K562 (cell line): ENCODE measurements around the gene GLRX. TPM values are rescaled to one million over a fixed set of nuclear protein-coding genes. Genes with fewer than 3 reads are reported as not detected.

Experiments used
- ATAC-seq: fragments of 200-7000 bp; cut with Tn5 transposase; 3 replicates; pipeline ENCODE4 v1.9.1; 2020; ENCODE audit warnings: moderate library complexity
- BruUV-seq: library from RNA; stranded (reverse); fragments of 400-500 nt; replicated peaks from 2 replicates; lab custom pipeline; 2021; lab: Mats Ljungman, UMichigan
- CTCF ChIA-PET: fragments of 300-600 bp; formaldehyde crosslinking; extraction: SDS; loops from one replicate; lab custom pipeline; 2021; ENCODE audit warnings: low intra/inter-chr PET ratio; lab: Yijun Ruan, JAX
- POLR2A ChIA-PET: fragments of 300-600, 350-650 bp; sonication (Branson Sonifier 250); formaldehyde crosslinking; extraction: SDS; loops from one replicate; lab custom pipeline; 2021; ENCODE audit warnings: antibody characterized with exemption, inconsistent platforms; lab: Yijun Ruan, JAX
- DNase-seq, 4 experiments: peaks; one replicate each; pipeline versions ENCODE4 v3.0.0 to v3.0.0-alpha.2; 2011 to 2018; ENCODE audit warnings: low spot score in 3 of 4, mixed read lengths in 3 of 4; ENCODE audit errors: extremely low read depth in 1 of 4
- FAIRE-seq: peaks from 2 replicates; lab custom pipeline; 2011; peaks lifted over from hg19 to GRCh38; lab: Jason Lieb, UNC
- H2AFZ ChIP-seq: 2 replicates; pipeline ENCODE4 v1.6.0; 2011; ENCODE audit warnings: low read depth, low read length, control low read depth, inconsistent platforms
- H3K27ac ChIP-seq: fragments of 200-600 bp; 3 replicates; pipeline ENCODE4 v1.8.0; 2011; ENCODE audit warnings: low read depth, mild to moderate bottlenecking, control low read depth, inconsistent platforms, low read length, moderate library complexity, mixed read lengths; ENCODE audit errors: extremely low read depth
- H3K27me3 ChIP-seq, 2 experiments: fragments of 300-600 bp in 1 of 2; 2 replicates in 1 of 2; 3 replicates in 1 of 2; pipeline versions ENCODE4 v1.6.0 to v1.8.0; 2011; ENCODE audit warnings: inconsistent platforms in 2 of 2, low read length in 2 of 2, mild to moderate bottlenecking in 1 of 2, mixed read lengths in 1 of 2, moderate library complexity in 1 of 2; ENCODE audit not compliant: control insufficient read depth in 2 of 2, insufficient read depth in 2 of 2
- H3K36me3 ChIP-seq: fragments of 300-600 bp; 3 replicates; pipeline ENCODE4 v1.8.0; 2011; ENCODE audit warnings: mild to moderate bottlenecking, low read length, inconsistent platforms; ENCODE audit not compliant: control insufficient read depth, insufficient read depth
- H3K4me1 ChIP-seq, 2 experiments: fragments of 200-600 bp in 1 of 2; replicated peaks in 1 of 2; 2 replicates in 1 of 2; 3 replicates in 1 of 2; pipeline versions ENCODE4 v1.5.1 to v1.8.0; 2011; ENCODE audit warnings: inconsistent platforms in 2 of 2, low read length in 2 of 2, mild to moderate bottlenecking in 1 of 2, mixed read lengths in 1 of 2, moderate library complexity in 1 of 2; ENCODE audit not compliant: control insufficient read depth in 2 of 2, insufficient read depth in 2 of 2
- H3K4me2 ChIP-seq: 2 replicates; pipeline ENCODE4 v1.6.1; 2011; ENCODE audit warnings: low read length, control low read depth, inconsistent platforms, mixed read lengths; ENCODE audit not compliant: insufficient read depth
- H3K4me3 ChIP-seq: fragments of 200-600 bp; sonication (generic), shearing (Covaris generic); 2 replicates; pipeline ENCODE4 v1.5.1; 2016; ENCODE audit warnings: control low read depth, inconsistent platforms
- H3K79me2 ChIP-seq: fragments of 200-600 bp; 3 replicates; pipeline ENCODE4 v1.8.0; 2011; ENCODE audit warnings: low read length, inconsistent platforms; ENCODE audit not compliant: control insufficient read depth, insufficient read depth
- H3K9ac ChIP-seq, 2 experiments: 2 replicates each; pipeline versions ENCODE4 v1.6.0 to v1.6.1; 2011; ENCODE audit warnings: low read depth in 2 of 2, low read length in 2 of 2, control low read depth in 1 of 2, inconsistent platforms in 1 of 2, mild to moderate bottlenecking in 1 of 2, mixed read lengths in 1 of 2; ENCODE audit not compliant: insufficient read depth in 1 of 2
- H3K9me1 ChIP-seq: one replicate; pipeline ENCODE4 v1.6.0; 2011; ENCODE audit warnings: inconsistent platforms, mild to moderate bottlenecking, low read length, moderate library complexity; ENCODE audit not compliant: control insufficient read depth, insufficient read depth
- H3K9me3 ChIP-seq: replicated peaks from 2 replicates; pipeline ENCODE4 v1.5.1; 2011; ENCODE audit warnings: low read depth, low read length, inconsistent platforms; ENCODE audit not compliant: control insufficient read depth, insufficient read depth
- H4K20me1 ChIP-seq: replicated peaks from 2 replicates; pipeline ENCODE4 v1.6.1; 2011; ENCODE audit warnings: low read length, inconsistent platforms, mixed read lengths; ENCODE audit not compliant: control insufficient read depth, insufficient read depth
- HNRNPK ChIP-seq: fragments of 200-400 bp; formaldehyde crosslinking; IDR thresholded peaks from one replicate; pipeline ENCODE4 v1.6.1; 2018; ENCODE audit warnings: mild to moderate bottlenecking, low read depth, low read length; ENCODE audit not compliant: poor library complexity, severe bottlenecking
- KDM4B ChIP-seq, 2 experiments: fragments of 450-650 bp in 1 of 2; sonication (generic) in 1 of 2; IDR thresholded peaks; 2 replicates each; pipeline ENCODE4 v1.6.1; 2016 to 2017; ENCODE audit warnings: borderline replicate concordance in 2 of 2, antibody characterized with exemption in 1 of 2, low read depth in 1 of 2, mild to moderate bottlenecking in 1 of 2
- MLLT1 ChIP-seq, 2 experiments: fragments of 450-650 bp; IDR thresholded peaks; 2 replicates each; pipeline ENCODE4 v1.6.1; 2016
- RBM15 ChIP-seq: fragments of 200-400 bp; formaldehyde crosslinking; IDR thresholded peaks from 2 replicates; pipeline ENCODE4 v1.6.1; 2018; ENCODE audit warnings: mild to moderate bottlenecking, low read length, moderate library complexity; ENCODE audit not compliant: insufficient read depth
- SMAD1 ChIP-seq: fragments of 150-350 bp; IDR thresholded peaks from 2 replicates; pipeline ENCODE4 v1.6.1; 2014; ENCODE audit warnings: low read length, low read depth; ENCODE audit not compliant: partially characterized antibody
- SNIP1 ChIP-seq: fragments of 450-650 bp; IDR thresholded peaks from 2 replicates; pipeline ENCODE4 v1.7.1; 2017; ENCODE audit warnings: low read depth, mild to moderate bottlenecking
- YBX1 ChIP-seq: fragments of 450-650 bp; IDR thresholded peaks from 2 replicates; pipeline ENCODE4 v1.7.1; 2016; ENCODE audit warnings: mild to moderate bottlenecking
- ZBTB8A ChIP-seq: fragments of 450-650 bp; IDR thresholded peaks from 2 replicates; pipeline ENCODE4 v1.6.1; 2018; ENCODE audit warnings: mild to moderate bottlenecking, moderate library complexity; ENCODE audit not compliant: partially characterized antibody
- ZNF407 ChIP-seq: fragments of 450-650 bp; IDR thresholded peaks from 2 replicates; pipeline ENCODE4 v1.6.1; 2016; ENCODE audit warnings: low read depth
- ZNF717 ChIP-seq: fragments of 250-450 bp; sonication (Bioruptor Pico); IDR thresholded peaks from 2 replicates; pipeline ENCODE4 v1.5.0; 2021
- WGBS: fragments of 100-300 bp; shearing (Covaris generic); methylation state at CpG from one replicate; pipeline ENCODE4 v1.1.6; 2016; ENCODE audit warnings: low coverage, mixed read lengths; ENCODE audit not compliant: insufficient coverage; ENCODE audit errors: missing lambda C conversion rate; 5-methylcytosine and 5-hydroxymethylcytosine counted together
- in situ Hi-C: fragments of 300-500 bp; cut with MboI; formaldehyde crosslinking; loops from 4 replicates; pipeline ENCODE4 v1.15.0; 2018; ENCODE audit warnings: inconsistent platforms, mixed read lengths
- intact Hi-C: fragments of 100-400 bp; cut with micrococcal nuclease; formaldehyde crosslinking; loops from 2 replicates; pipeline ENCODE4 v1.14.2; 2022
- polyA plus RNA-seq, 8 experiments: library from polyadenylated mRNA; depleted of rRNA in 4 of 8; stranded (reverse) in 5 of 8; unstranded in 3 of 8; fragments of >200 nt; fragmentation: Nextera tagmentation in 2 of 8; fragmentation: Illumina TruSeq in 1 of 8; extraction: Ambion mirVana in 2 of 8; extraction: Trizol in 1 of 8; gene quantifications; 2 replicates each; pipeline versions ENCODE4 v1.2.1 to v1.2.3, GENCODE V29; 2011 to 2014; ENCODE audit warnings: inconsistent platforms in 1 of 8, missing spikeins in 1 of 8
- total RNA-seq, 7 experiments: library from RNA; depleted of rRNA in 6 of 7; stranded (reverse); fragments of >200 nt in 6 of 7; fragmentation: Illumina TruSeq in 2 of 7; extraction: Trizol in 2 of 7; gene quantifications; 2 replicates each; pipeline versions ENCODE4 v1.2.1 to v1.2.3, GENCODE V29; 2011 to 2021; ENCODE audit warnings: low replicate concordance in 1 of 7

The GLRX gene
- total and polyA plus RNA-seq, 9 of the 15 experiments (the other 6 are each of a cell fraction or from before 2014, with no cell fraction given), result 2.3 to 11.2 (median 4.6) TPM

- Histone ChIP-seq H4K20me1 (no peaks in the 10 kb centered on the region), H2AFZ (no peak overlapping the region), H3K4me3 (no peak overlapping the region), H3K27ac (no peak overlapping the region), H3K79me2 (peaks cover 2% of the 10 kb centered on the region; the same call in 1 of the 3 replicates), H3K9ac (no peak overlapping the region), H3K36me3 (peaks cover 91% of the 10 kb centered on the region), H3K9me3 (no peaks in the 10 kb centered on the region), H3K27me3 (no peaks in the 10 kb centered on the region), H3K9me1 (no peaks in the 10 kb centered on the region), H3K4me1 (no peaks in the 10 kb centered on the region), H3K4me2 (no peak overlapping the region)
- intact Hi-C loops, result loop anchor here (5.0 to 10.0 kb wide), 2 partner anchors 500 to 553 kb away; partner anchors contain the start of gene MCTP1
- DNase-seq (no peak), FAIRE-seq (no peak), ATAC-seq (no peak)
- no TSS peak for BruUV-seq
- ChIA-PET POLR2A (interaction anchor here (1.2 kb wide), 1 partner anchor 14 kb away, joined by 3 read pairs; no protein-coding TSS in a partner anchor), CTCF (no interaction called here)
- in situ Hi-C loops, result no loop called here
- WGBS, result 87% methylated on average over 9 of the region's 9 CpGs
- TF ChIP-seq YBX1, result no peak
- no peak for TF ChIP-seq RBM15
- no peak for TF ChIP-seq HNRNPK
- TF ChIP-seq SMAD1, result no peak
- no peak for TF ChIP-seq ZNF717
- TF ChIP-seq KDM4B (IDR thresholded peaks at IDR 0.05; ENCODE audit: borderline replicate concordance in 2 of 2, low read depth in 1 of 2), result no peak
- TF ChIP-seq MLLT1 (IDR thresholded peaks at IDR 0.05), result no peak
- no peak for TF ChIP-seq SNIP1
- no peak for TF ChIP-seq ZBTB8A
- no peak for TF ChIP-seq ZNF407
These were observed 37.8 kb downstream of the GLRX start for GRCh38 chr5:95784514-95785302.
